ENCODE data around the gene EOMES. TPM values are rescaled to one million over a fixed set of nuclear protein-coding genes. Genes with fewer than 3 reads are reported as not detected.

The EOMES gene
- total and polyA plus RNA-seq, 2 donors (not counting 3 experiments of a cell fraction or from before 2014, with no cell fraction given) = not detected

- POLR2A ChIA-PET = interaction anchor here (0.6 to 1.0 kb wide), 4 partner anchors 23 to 209 kb away, joined by 3 to 4 read pairs (median 4); partner anchors contain the start of gene SLC4A7
Measured at GRCh38 chr3:27680517-27681246, 41.4 kb downstream of the EOMES start.

More at GRCh38 chr3:27680517-27681246, 41.4 kb downstream of the EOMES start:
- no peaks in the 10 kb centered on the region for H3K9me1 ChIP-seq (replicated peaks; ENCODE audit: control insufficient read depth, extremely low read depth, insufficient read depth, low read length)
- TF ChIP-seq JUN (IDR thresholded peaks at IDR 0.05; ENCODE audit: borderline replicate concordance, insufficient read depth, insufficient read length, low read depth) (no peak), EZH2 (IDR thresholded peaks at IDR 0.05; ENCODE audit: borderline replicate concordance, low read depth, low read length, severe bottlenecking) (no peak), FOS (IDR thresholded peaks at IDR 0.05; ENCODE audit: borderline replicate concordance, insufficient read depth, low read length) (no peak), MYC (IDR thresholded peaks at IDR 0.05; ENCODE audit: low read depth, low read length) (no peak), CTCF (IDR thresholded peaks at IDR 0.05; ENCODE audit: extremely low read depth in 1 of 2, insufficient read depth in 1 of 2, low read depth in 1 of 2, low read length in 2 of 2) (no peak), POLR2A (IDR thresholded peaks at IDR 0.05; ENCODE audit: low read depth, low read length) (no peak), GATA2 (IDR thresholded peaks at IDR 0.05; ENCODE audit: insufficient read depth, insufficient read length, low read depth, low read length) (no peak)
- DNase-seq (ENCODE audit: low read depth, low spot score) = no peak
- peaks cover 3% of the 10 kb centered on the region for H3K4me1 ChIP-seq (ENCODE audit: control insufficient read depth, extremely low read depth, insufficient read depth, low read length)
- no peaks in the 10 kb centered on the region for H3K9me3 ChIP-seq (replicated peaks; ENCODE audit: control insufficient read depth, insufficient read depth, low read length)
- H3K4me3 ChIP-seq (replicated peaks in 1 of 3; ENCODE audit: insufficient read depth in 1 of 3, low read depth in 1 of 3, low read length in 3 of 3) = no peak overlapping the region
- H3K4me2 ChIP-seq (ENCODE audit: insufficient read depth, low read length) = no peak overlapping the region
- H3K27me3 ChIP-seq (ENCODE audit: control insufficient read depth in 2 of 2, insufficient read depth in 2 of 2, low read length in 2 of 2) = no peaks in the 10 kb centered on the region
- H3K27ac ChIP-seq (ENCODE audit: insufficient read depth, low read depth, low read length) = peak overlapping the region; percentile 20
- no peak for FAIRE-seq
- no peaks in the 10 kb centered on the region for H4K20me1 ChIP-seq (replicated peaks; ENCODE audit: control insufficient read depth, extremely low read depth, insufficient read depth, low read length)
- dilution Hi-C loops (cut with MboI; ENCODE audit: extremely low pct_ligation_motif_present, low sequenced_read_pairs) = no loop called here
- H2AFZ ChIP-seq (ENCODE audit: low read depth, low read length) = peak overlapping the region; percentile 81
- intact Hi-C loops (cut with micrococcal nuclease) = loop anchor here (1.0 to 2.0 kb wide), 9 partner anchors 52 to 546 kb away; partner anchors contain the start of gene SLC4A7
- no peak overlapping the region for H3K9ac ChIP-seq (replicated peaks; ENCODE audit: extremely low read depth, insufficient read depth, low read length)
- BruUV-seq (replicated peaks) = no TSS peak
- no peaks in the 10 kb centered on the region for H3K79me2 ChIP-seq (ENCODE audit: control insufficient read depth, insufficient read depth, low read length)
- no peaks in the 10 kb centered on the region for H3K36me3 ChIP-seq (ENCODE audit: control insufficient read depth in 2 of 2, extremely low read depth in 1 of 2, insufficient read depth in 2 of 2, low read length in 2 of 2)
- CTCF ChIA-PET = interaction anchor here (0.6 to 3.6 kb wide), 55 partner anchors 8 to 670 kb away, joined by 3 to 116 read pairs (median 8); partner anchors contain the start of genes EOMES, NEK10 and SLC4A7

Measured in endothelial cell of umbilical vein (primary cell).